A172 (cell line): Measurements from ENCODE around the gene TEAD1. TPM values are rescaled to one million over a fixed set of nuclear protein-coding genes. Genes with fewer than 3 reads are reported as not detected.

Experiments
- DNase-seq: peaks from one replicate; pipeline ENCODE4 v3.0.0-alpha.2; 2015; ENCODE audit warnings: low spot score
- total RNA-seq: library from RNA; depleted of rRNA; stranded (reverse); fragments of >200 nt; shearing (Covaris generic); gene quantifications from 2 replicates; pipeline ENCODE4 v1.2.3, GENCODE V29; 2014

TEAD1 gene
- total RNA-seq, 1 experiment from 2014 or later = 92.5 TPM

GRCh38 chr11:12789054-12789453, 114.8 kb downstream of the TEAD1 start:
- DNase-seq = no peak

- DNase-seq = no peak
These were observed 115.5 kb downstream of the TEAD1 start for GRCh38 chr11:12789596-12790215.

- no peak for DNase-seq
These were observed 116.8 kb downstream of the TEAD1 start for GRCh38 chr11:12790861-12791616.

- no peak for DNase-seq
These were observed 117.8 kb downstream of the TEAD1 start for GRCh38 chr11:12792018-12792417.

- DNase-seq = peak; percentile 58
These were observed 118.4 kb downstream of the TEAD1 start for GRCh38 chr11:12792590-12792989.

- DNase-seq = no peak
These were observed 118.8 kb downstream of the TEAD1 start for GRCh38 chr11:12793065-12793464.

GRCh38 chr11:12793506-12793905, 119.3 kb downstream of the TEAD1 start:
- DNase-seq = no peak

- no peak for DNase-seq
These were observed 120.5 kb downstream of the TEAD1 start for GRCh38 chr11:12794576-12795230.

- no peak for DNase-seq
These were observed 123.8 kb downstream of the TEAD1 start for GRCh38 chr11:12797996-12798395.

GRCh38 chr11:12798609-12799011, 124.4 kb downstream of the TEAD1 start:
- peak; percentile 39 for DNase-seq

GRCh38 chr11:12799334-12799835, 125.2 kb downstream of the TEAD1 start:
- DNase-seq = no peak

- DNase-seq = peak; percentile 86
These were observed 125.9 kb downstream of the TEAD1 start for GRCh38 chr11:12800032-12800671.

- no peak for DNase-seq
These were observed 126.7 kb downstream of the TEAD1 start for GRCh38 chr11:12800871-12801270.

- no peak for DNase-seq
These were observed 127.8 kb downstream of the TEAD1 start for GRCh38 chr11:12801976-12802375.

- peak; percentile 94 for DNase-seq
These were observed 128.3 kb downstream of the TEAD1 start for GRCh38 chr11:12802418-12803085.

- peak; percentile 33 for DNase-seq
These were observed 129.0 kb downstream of the TEAD1 start for GRCh38 chr11:12803086-12803826.

GRCh38 chr11:12806113-12806512, 131.9 kb downstream of the TEAD1 start:
- DNase-seq = no peak

- no peak for DNase-seq
These were observed 133.4 kb downstream of the TEAD1 start for GRCh38 chr11:12807621-12808020.

- peak; percentile 69 for DNase-seq
These were observed 134.3 kb downstream of the TEAD1 start for GRCh38 chr11:12808519-12808918.

GRCh38 chr11:12809364-12809763, 135.1 kb downstream of the TEAD1 start:
- no peak for DNase-seq
